ENCODE data around the gene OR1K1.
"Not testable (repeated sequence)": the region's sequence is repeated elsewhere in the genome, so short reads cannot be mapped to it uniquely, and the experiment has no call there.

OR1K1 gene

DNA sequence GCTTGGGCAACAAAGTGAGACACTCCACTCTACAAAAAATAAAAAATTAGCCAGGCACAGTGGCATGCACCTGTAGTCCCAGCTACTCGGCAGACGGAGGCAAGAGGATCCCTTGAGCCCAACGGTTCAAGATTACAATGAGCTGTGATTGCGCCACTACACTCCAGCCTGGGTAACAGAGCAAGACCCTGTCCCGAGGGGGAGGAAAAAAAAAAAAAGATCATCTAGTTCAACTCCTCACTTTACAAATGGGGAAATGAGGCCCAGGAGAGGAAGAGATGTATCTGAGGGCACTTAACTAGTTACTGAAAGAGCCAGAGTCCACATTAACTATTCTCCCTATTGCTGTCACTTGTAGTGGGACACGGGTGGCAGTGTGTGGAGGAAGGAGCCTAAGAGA is 14.6 kb downstream of the OR1K1 start:
- no peak for DNase-seq

DNA sequence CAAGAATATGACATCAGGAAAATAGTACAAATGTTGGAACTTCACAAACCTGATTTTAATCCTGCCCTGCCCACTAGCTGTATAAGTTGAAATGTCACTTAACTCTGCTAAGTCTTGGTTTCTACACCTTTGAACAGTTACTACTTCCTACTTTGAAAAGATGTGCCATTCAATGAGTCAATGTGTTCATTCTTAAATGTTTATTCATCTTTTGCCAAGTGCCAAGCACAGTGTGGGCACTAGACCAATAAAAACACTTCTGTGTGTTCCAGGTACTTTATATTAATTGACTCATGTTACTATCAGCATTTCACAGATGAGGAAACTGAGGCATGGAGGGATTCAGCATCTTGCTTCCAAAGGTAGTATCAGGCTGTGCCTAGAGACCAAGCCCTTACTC is 15.6 kb downstream of the OR1K1 start:
- DNase-seq: no peak

DNA sequence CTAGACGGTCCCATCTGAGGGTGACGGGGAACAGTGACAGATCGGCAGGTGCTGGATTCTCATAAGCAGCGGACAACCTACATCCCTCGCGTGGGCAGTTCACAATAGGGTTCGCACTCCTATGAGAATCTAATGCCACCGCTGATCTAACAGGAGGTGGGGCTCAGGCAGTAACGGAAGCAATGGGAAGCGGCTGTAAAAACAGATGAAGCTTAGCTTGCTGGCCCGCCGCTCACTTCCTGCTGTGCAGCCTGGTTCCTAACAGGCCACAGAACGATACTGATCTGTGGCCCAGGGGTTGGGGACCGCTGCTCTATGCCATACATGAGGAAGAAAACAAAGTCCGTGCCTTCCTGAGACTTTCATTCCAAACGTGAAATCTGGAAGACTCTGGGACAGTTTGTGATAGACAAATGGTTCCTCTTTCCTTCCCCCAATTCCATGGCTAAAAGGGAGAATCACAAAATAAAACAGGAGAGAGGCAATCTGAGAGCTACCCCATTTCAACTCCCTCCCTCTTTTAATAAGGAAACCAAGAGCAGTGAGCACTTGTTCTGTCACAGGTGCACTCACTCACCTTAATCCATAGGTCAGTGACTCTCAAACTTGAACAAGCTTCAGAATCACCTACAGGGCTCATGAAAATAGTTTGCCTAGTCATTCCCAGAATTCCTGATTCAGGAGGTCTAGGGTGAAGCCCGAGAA is 16.4 kb downstream of the OR1K1 start:
- DNase-seq: no peak

DNA sequence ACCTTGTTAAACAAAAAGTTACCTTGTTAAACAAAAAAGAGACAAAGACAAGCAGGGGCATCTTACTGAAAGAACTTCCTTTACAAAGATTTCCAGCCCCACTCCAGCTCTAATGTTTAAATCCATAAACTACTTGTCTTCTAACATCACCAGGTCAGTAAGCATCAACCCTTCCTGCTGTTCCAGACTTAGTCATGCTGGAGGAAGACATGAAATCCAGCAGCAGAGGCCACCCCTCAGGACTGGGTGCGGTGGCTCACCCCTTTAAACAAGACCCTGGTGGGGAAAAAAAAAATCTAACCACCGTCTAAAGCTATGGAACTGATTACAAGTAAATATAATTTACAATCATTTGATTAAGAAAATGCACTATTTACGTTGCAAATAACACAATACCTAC is 19.4 kb downstream of the OR1K1 start:
- DNase-seq: no peak

DNA sequence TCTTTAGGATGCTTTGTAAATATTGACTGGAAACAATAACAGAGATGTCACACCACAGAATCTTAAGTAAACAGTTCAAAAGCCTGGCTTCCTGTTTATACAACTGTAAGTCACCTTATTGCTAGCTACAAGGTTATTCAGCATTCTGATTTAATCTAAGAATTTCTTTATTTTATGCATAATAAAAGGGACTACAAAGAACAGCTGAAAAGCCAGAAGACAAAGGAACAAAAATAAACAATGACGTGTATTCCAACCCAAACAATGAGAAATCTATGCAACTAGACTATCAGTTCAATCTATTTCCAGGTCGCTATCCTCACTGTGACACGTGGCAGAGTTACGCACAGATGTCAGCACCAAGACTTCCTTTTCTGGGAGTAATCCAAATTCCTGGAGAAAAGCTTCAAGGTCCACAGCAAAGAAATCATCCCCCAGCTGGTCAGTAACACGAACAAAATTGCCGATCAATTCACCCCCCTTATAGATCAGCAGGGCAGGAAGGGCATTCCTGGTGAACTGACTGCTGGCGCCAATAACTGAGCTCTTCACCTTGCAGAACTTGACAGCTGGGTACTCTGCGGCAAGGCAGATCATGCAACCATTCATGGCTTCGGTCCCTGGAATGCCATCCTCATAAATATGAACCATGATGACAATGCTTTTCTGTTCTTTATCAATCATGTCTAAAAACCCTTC is 20.0 kb downstream of the OR1K1 start:
- no peak for DNase-seq

DNA sequence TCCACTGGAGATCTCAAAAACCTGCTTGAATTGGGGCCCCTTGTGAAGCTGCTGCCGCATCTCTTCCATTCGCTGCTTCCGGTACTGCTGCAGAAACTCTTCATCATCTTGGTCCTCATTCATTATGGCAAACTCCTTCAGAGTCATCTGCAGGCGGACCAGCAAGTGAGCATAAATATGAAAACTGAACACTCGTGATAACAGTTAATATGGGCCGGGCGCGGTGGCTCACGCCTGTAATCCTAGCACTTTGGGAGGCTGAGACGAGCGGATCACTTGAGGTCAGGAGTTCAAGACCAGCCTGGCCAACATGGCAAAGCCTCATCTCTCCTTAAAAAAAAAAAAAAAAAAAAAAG is 20.5 kb downstream of the OR1K1 start:
- no peak for DNase-seq

DNA sequence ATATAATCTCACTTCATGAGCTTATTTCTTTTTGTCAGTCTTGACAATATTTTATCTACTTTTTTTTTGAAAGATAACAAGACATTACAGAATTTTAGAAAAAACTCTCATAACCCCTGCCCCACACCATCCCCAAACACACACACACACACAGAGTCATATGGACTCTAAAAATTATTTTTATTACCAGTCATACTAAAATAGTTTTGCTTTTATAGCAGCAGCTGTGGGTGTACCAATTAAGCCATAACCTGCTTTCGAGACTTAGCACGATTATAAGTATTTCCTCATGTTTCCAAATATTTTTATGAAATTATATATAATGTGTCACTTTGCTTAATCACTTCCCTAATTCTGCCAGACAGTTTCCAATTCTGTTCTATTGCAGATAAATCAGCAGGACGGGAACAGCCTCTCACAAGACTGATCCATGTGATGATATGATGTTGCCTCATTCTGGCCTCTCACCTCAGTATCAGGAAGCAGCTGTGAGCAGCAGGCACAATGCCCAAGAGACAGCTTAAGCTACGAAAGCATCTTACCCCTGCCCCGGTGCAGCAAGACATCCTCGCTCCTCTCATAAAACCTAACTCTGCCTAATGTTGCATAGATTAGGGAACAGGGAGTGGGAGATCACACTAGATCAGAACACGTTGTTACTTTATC is 21.5 kb downstream of the OR1K1 start:
- no peak for DNase-seq

DNA sequence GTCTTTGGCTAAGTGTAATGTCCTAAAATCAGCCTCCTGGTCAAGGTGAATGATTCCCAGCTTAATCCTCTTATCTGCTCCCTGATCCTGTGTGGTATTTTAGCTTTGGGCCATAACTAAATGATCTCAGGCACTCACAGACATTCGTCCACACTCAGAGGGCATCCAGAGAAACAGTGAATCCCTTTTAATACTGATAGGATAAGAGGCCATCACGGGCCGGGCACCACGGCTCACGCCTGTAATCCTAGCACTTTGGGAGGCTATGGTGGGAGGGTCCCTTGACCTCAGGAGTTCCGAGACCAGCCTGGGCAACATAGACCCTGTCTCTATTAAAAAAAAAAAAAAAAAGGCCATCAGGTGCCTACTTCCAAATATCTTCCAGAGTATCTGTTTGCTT is 22.1 kb downstream of the OR1K1 start:
- DNase-seq: no peak

DNA sequence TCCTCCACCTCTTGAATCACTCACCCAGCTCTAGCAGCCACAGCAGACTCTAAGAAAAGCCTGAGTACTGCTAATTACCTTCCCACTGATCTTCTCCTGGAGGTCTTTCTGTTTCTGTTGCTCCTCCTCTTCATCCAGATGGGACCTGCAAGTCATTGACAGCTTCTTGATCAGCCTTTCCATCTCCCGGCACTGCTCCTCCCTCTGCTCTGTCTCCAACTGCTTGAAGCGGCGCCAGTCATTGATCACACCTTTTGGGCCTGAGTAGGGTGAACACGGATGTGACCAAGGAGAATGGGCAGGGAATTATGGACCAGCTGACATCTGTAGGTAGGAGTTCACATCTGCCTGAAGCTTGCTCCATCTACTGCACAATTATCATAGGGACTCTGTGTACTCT is 23.0 kb downstream of the OR1K1 start:
- DNase-seq: no peak

DNA sequence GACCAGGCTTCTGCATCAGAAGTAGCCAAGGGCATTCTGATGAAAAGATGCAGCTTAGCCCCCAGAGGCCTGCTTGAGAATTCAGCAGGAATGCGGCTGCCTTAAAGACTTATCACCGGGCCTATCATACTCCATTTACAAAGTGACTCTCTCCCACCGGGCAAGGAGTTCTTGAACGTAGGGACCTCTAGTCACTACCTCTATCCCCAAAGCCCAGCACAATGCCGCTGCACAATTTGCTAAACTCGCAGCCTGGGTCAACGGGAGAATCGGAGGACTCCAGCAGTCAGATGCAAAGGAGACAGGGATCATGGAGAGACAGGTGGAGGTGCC is 27.8 kb downstream of the OR1K1 start:
- peak; percentile 61 for DNase-seq

DNA sequence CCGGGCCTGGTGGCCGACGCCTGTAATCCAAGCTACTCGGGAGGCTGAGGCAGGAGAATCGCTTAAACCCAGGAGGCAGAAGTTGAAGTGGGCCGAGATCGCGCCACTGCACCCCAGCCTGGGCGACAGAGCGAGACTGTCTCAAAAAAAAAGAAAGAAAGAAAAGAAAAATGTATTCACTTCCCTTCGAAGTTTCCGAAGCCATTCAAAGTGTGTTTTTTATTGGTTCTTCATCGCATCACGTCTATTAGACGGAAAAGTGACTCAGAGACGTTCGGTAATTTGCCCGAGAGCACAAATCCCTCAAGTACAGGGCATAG is 29.0 kb downstream of the OR1K1 start:
- not testable (repeated sequence) for DNase-seq

DNA sequence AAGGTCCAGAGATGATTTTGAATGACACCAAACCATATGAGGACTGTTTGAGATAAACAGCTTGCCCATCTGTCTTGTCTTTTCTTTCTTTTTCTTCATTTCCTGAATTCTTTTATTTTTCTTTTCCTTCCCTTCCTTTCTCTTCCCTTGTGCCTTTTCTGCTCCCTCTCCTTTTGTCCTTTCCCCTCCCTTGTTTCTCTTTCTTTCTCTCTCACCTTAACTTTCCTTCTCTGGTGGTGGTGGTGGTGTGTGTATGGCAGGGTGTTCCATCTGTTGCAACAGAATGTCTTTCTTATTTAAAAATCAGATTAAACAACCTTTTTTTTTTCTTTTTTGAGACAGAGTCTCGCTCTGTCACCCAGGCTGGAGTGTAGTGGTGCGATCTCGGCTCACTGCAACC is 32.3 kb downstream of the OR1K1 start:
- DNase-seq: no peak

DNA sequence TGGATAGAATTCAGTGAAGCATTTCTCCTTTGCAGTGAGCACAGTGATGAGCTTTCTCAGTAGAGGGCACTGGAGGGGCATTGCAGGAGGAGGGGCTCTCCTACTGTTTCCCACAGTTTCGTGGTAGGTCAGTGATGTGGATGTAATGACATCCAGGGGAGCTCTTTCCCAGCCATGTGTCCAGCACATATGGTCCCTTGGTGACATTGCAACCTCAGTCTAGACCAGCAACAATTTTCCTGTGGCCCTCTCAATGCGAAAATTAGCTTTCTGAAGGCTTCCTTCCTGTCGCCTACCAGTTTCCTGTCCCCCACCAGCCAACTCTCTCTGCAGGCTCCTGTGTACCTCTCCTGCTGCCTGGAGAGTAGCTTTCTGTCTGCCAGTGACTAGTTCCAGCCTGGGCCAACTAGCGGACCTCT is 35.4 kb downstream of the OR1K1 start:
- DNase-seq: peak; percentile 31

DNA sequence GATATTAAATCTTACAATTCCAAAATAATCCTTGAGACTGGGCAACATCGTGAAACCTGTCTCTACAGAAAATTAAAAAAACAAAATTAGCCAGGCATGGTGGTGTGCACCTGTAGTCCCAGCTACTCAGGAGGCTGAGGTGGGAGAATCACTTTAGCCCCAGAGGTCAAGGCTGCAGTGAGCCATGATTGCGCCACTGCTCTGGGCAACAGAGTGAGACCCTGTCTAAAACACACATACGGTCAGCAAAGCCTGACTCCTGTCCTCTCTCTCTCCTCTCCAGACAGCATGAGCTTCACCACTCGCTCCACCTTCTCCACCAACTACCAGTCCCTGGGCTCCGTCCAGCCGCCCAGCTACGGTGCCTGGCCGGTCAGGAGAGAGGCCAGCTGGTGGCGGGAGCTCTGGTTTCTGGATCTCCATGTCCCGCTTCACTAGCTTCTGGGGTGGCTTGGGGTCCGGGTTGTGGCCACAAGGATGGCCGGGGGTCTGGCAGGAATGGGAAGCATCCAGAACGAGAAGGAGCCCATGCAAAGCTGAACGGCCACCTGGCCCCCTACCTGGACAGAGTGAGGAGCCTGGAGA is 37.4 kb downstream of the OR1K1 start:
- DNase-seq: no peak

DNA sequence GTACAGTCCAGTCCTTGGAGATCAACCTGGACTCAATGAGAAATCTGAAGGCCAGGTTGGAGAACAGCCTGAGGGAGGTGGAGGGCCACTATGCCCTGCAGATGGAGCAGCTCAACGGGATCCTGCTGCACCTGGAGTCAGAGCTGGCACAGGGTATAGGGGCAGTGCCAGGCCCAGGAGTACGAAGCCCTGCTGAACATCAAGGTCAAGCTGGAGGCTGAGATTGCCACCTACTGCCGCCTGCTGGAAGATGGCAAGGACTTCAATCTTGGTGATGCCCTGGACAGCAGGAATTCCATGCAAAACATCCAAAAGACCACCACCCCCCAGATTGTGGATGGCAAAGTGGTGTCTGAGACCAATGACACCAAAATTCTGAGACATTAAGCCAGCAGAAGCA is 38.5 kb downstream of the OR1K1 start:
- DNase-seq: peak; percentile 10

DNA sequence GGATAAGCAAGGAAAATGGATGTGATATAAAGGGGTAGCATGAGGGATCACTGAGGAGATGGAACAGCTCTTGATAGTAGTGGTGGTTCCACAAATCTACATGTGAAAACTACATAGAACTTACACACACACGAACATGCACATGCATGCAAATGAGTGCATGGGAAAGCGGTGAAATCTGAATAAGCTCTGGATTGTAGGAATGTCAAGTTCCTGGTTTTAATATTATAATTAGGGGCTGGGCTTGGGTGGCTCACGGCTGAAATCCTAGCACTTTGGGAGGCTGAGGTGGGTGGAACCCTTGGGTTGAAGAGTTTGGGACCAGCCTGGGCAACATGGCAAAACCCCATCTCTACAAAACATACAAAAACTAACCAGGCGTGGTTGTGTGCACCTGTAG is 41.6 kb downstream of the OR1K1 start:
- no peak for DNase-seq

DNA sequence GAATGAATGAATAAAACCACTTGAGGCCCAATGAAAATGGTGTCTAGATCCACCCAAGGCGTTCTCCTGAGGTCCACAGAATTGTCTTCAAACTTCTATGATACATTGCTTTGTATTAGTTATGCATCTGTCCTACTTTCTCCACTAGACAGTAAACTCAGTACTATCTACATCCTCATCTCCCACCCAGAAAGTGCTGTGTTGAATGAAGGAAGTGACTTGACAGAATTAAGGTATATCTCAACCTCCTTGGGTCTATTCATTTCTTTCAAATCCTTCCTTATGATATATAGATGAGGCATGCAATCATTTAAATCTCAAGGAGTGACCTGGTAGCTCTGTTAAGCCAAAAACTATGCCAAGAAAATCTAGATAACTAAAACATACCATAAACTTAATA is 44.2 kb downstream of the OR1K1 start:
- DNase-seq: no peak

DNA sequence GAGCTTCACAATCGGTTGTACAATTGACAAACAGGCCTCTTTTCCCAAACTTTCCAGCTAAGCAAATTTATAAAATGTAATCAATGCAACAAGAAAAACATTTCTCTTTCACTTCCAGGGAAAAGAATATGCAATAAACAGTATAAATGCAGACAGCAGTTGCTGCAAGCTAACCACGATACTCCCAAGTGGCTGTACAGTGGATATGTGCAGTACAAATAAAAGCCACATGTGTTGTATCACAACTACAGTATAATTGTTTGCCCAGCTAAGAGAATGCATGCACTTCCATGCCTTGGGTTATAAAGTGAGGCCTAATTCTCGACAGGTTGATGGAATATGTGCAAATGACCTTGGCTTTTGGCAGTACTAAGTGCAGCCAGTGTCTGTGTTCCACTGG is 45.2 kb downstream of the OR1K1 start:
- DNase-seq: no peak

DNA sequence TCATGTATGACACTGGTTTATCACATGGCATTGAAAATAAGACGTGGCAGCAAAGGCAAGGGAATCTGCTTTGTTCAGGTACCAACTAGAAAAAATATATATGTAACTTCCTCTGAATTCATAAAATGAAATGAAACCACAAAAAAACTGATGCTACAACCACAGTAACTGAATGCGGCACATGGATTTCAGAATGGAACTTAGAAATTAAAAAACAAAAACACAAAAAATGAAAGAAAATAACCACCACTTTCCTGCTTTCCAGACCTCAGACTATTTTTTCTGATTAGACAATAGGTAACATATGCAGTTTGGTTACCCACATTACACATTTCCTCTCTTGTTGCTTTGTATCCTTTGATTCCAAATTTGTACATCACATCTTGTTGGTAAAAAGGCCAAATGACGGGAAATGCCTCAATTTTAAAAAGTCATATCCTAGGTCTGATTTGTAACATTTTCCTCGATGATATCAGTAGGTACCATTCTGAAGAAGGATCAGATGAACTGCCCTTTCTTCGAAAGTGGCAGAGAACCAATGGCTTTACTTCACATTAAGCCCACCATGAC is 46.5 kb downstream of the OR1K1 start:
- DNase-seq: no peak

DNA sequence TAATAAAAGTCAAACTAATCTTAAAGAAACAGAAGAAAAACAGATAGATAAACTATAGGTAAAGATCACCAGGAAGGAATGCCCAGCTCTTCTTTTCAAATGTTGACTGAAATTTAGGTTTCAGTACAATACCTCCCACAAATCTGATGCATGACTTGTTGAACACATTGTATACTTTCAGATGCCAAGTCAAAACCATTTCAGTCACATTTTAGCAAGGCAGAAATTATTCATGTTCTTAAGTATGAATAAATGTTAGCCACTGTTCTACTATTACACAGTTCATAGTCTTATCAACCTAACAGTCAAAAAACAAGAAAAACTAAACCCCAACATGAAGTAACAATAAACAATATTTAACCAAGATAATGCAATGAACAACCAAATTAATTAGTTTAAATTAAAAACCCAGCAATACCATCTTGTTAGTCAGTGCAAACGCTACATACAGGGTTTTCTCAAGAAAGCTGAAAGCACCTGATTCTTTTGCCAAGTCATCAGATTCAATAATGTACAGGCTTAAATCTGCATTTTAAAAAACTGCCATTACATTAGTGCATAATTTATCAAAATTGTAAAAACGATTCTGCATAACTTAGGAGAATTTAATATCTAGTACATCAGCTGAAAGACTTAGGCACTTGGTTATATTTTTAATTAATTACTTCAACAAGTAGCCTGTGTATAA is 48.5 kb downstream of the OR1K1 start:
- DNase-seq: no peak
